Measurements from ENCODE around the gene CACNG8.

DNA sequence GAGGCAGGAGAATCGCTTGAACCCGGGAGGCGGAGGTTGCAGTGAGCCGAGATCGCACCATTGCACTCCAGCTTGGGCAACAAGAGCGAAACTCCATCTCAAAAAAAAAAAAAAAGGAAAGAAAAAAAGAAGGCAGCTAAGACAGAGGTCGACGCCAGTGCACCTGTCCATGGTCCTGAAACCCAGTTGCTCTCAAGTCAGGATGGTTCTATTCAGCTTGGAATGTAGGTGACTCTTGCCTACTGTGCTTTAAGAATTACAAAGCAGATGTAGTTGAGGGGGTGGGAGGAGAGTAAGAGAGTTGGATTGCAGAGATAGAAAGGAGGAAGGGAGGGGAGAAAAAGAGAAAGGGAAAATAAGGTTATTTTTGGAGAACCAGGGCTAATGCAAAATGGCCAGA is 35.0 kb upstream of the CACNG8 start:
- TF ChIP-seq, protein P1, sequence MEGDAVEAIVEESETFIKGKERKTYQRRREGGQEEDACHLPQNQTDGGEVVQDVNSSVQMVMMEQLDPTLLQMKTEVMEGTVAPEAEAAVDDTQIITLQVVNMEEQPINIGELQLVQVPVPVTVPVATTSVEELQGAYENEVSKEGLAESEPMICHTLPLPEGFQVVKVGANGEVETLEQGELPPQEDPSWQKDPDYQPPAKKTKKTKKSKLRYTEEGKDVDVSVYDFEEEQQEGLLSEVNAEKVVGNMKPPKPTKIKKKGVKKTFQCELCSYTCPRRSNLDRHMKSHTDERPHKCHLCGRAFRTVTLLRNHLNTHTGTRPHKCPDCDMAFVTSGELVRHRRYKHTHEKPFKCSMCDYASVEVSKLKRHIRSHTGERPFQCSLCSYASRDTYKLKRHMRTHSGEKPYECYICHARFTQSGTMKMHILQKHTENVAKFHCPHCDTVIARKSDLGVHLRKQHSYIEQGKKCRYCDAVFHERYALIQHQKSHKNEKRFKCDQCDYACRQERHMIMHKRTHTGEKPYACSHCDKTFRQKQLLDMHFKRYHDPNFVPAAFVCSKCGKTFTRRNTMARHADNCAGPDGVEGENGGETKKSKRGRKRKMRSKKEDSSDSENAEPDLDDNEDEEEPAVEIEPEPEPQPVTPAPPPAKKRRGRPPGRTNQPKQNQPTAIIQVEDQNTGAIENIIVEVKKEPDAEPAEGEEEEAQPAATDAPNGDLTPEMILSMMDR (IDR thresholded peaks at IDR 0.05) = no peak
- no peak for TF ChIP-seq POLR2AphosphoS5 (IDR thresholded peaks at IDR 0.05)

Measured in stomach (tissue), 4 donors.